RPMI8226 (cell line): ENCODE results near the gene SAT1.
"Not testable (repeated sequence)": the region's sequence is repeated elsewhere in the genome, so short reads cannot be mapped to it uniquely, and the experiment has no call there.

Experiments
- DNase-seq: peaks from one replicate; pipeline ENCODE4 v3.0.0-alpha.2; 2015

The SAT1 gene

DNA sequence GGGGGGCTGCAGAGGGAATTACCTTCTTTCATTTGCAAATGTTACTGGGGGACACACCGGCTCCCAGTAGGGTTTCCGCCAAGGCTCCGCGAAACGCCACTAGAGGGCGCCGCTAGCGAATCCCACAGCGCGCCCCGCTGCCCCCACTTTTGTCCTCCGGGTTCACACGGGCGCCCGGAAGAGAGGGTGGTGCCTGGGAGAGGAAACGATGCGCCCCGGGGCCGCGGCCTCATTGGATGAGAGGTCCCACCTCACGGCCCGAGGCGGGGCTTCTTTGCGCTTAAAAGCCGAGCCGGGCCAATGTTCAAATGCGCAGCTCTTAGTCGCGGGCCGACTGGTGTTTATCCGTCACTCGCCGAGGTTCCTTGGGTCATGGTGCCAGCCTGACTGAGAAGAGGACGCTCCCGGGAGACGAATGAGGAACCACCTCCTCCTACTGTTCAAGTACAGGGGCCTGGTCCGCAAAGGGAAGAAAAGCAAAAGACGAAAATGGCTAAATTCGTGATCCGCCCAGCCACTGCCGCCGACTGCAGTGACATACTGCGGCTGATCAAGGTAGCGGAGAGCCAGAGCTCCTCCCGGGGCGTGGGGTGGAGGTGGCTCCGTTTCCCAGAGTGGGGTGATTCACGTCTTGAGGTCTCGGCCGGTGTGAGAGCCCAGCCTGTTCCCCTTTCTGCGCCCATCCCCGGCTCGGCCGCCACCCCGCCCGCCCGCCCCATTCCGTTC lies at the start of gene SAT1:
SAT1 (plus strand) TSS at position 311 of the 726 bp plus-strand sequence; CDS start at position 490, 179 bp downstream.
- peak; percentile 98 for DNase-seq

DNA sequence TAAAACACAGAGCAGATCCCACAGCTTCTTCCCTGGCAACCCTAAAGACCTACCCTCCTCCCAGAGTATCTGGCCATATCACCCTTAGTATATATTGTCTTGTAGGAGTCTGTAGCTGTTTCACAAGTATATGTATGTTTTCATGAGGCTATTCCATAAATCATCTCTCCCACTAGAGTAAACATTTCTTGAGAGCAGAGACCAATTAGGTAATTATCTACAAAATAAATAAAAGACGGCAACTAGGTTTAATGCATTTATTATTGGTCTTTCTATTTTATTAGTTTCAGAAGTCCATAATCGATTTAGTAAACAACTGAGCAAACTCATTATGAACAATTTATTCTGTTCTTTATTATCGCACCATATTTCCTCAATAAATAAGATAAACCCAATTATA lies 46.9 kb upstream of the SAT1 start:
- no peak for DNase-seq

DNA sequence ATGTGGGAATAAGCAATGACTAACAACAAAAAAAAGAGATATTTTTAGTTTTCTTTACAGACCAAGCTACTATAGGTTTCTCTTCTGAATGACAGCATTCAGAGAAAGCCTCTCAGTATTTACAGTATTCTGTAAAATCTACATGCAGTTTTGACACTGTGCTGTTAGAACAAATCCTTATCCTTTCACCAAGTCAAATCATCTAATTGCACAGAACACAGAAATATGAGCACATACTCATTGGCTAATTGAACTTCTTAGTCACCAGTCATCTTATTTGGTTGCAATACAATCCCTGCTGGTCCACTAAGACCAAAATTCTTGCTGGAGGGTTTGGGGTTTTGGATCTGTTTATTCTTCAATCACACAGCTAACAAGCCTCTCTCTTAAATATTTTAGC lies 45.6 kb upstream of the SAT1 start:
- no peak for DNase-seq

GRCh38 chrX:23742174-23742696 lies 40.7 kb upstream of the SAT1 start:
- DNase-seq, result peak; percentile 46

GRCh38 chrX:23742697-23743622 lies 40.0 kb upstream of the SAT1 start, which contains the start of gene ACOT9:
TSS of gene ACOT9 (minus strand) at chrX:23743276. CDS start at chrX:23743144, 132 bp downstream.
- peak; percentile 91 for DNase-seq

- not testable (repeated sequence) for DNase-seq
Measured at GRCh38 chrX:23743623-23743971, 39.4 kb upstream of the SAT1 start.

DNA sequence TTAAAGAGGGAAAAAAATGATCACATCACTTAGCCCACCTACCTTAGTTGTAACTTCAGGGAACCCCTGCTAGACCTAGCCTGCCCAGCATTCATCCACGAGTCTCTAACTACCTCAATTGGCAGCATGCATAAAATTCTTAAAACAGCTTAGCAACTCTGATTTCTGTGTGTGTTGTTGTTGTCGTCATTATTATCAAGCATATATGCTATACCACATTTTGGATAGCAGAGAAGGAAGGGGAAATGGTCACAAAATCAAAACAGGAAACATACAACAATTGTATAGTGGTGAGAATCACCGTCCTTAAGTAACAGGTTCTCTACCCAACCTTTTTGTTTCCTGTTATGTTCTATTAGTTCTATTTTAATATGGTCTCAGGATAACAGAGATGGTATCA lies 37.2 kb upstream of the SAT1 start:
- no peak for DNase-seq

DNA sequence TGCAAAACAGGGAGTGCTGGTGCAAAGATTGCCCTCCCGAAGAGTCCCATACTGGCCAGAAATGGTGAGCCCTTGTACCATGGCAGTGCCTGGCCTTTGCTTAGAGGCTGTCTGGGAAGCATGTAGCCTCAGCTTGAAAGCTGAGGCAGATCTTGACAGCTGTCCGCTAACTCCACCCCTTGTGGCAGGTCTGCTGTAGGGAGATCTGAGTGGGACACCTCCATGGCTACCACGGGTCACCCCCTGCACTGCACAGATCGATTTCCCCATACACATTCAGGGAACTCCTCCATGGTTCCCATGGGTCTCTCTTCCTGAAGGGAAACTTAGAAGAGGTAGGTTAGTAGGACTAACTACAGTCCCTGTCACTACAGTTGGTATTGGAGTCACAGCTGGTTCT lies 33.8 kb upstream of the SAT1 start:
- no peak for DNase-seq

DNA sequence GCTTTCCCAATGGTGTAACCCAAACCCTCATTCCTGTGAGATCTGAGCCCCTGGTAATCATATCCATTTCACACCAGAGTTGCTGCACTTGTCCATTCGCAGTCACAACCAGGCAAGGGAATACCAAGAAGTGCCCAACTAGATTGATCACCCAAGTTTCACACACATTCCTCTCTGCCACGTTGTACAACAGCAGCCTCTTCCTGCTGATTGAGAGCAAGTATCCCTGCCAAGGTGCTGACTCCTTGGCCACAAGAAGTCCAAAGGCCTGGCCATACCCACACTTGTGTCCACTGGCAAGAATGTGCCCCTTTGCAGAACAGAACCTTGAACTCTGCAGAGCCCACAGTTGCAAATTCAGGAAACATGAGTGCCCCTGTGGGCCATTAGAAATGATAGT lies 33.4 kb upstream of the SAT1 start:
- no peak for DNase-seq

DNA sequence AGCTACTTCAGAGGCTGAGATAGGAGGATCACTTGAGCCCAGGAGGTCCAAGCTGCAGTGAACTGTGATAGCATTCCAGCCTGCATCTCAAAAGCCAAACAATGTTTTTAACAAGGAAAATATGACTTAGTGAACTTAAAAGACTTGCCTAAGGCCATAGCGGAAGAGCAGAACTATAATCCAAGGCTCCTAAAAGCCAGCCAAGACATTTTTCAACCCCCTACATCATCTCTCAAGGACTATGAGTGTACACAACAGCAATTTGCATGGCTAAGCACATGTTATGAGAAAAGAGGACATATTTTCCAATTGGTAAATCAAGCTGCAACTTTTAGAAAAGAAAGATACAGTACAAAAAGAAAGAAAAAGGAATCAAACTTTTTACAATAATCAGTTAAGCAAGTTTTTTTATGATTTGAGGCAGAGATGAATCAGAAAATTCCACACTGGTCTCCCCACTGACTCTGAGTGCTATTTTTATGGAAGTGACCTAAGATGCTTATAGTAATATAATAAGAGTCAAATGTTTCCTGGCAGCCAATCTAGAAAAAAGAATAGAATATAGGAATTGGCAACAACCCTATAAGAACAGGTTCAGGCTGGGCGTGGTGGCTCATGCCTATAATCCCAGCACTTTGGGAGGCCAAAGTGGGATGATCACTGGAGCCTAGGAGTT lies 30.1 kb upstream of the SAT1 start:
- DNase-seq, result no peak

GRCh38 chrX:23754664-23755063 lies 28.3 kb upstream of the SAT1 start:
- no peak for DNase-seq

DNA sequence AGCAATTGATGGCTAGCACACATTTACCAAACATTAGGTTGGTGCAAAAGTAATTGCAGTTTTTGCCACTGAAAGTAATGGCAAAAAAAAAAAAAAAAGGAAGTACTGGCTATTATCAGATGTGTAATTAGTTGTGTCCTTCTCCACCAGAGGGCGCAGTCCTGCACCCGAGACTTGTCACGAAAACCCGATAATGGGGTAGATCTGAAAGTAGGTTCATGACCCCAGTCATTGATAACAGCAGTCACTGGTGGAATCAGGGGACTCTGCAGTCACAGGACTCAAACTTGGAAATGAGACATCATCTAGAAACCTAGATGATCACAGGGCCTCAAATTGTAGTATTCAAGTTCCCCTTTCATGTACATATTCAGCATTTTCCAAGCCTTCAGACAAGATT lies 26.8 kb upstream of the SAT1 start:
- DNase-seq, result peak; percentile 75

DNA sequence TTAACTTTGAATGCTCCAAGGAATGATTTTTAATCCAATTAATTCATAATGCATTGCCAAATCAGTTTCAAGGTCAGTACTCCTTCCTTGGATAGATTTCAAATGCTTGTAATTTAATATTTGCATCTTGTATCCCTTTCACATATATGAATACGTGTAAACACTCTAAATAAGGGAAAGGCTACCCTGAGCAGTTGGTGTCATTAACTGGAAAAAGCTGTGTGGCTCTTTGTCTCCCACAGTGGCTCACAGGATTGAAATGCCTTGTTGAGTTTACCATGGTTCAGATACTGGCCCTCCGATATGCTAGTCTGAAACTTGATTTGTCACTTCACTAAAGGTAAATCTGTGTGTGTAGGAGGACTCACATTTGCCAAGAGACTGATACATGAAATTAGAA lies 23.2 kb upstream of the SAT1 start:
- no peak for DNase-seq

GRCh38 chrX:23764188-23764984 lies 18.6 kb upstream of the SAT1 start:
- no peak for DNase-seq

- no peak for DNase-seq
Measured at GRCh38 chrX:23765449-23765848, 17.5 kb upstream of the SAT1 start.

DNA sequence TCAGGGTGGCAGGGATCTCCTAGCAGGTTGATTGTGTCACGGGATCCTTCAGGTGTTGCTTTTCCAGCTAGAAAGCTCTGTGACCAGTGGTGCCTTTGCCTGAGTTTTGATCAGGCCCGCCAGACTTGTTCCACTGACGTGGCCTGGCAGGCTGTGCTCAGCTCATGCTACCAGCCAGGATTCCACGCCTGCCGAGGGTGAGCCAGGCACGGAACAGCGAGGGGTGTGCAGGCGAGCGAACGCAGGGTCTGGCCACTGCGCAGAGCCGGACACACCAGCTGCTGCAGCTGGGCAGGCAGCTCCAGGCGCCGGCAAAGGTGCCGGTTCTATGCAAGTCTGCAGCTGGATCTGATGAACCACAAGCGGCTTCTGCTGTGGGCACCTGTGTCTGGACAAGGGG lies 17.1 kb upstream of the SAT1 start:
- DNase-seq, result no peak

DNA sequence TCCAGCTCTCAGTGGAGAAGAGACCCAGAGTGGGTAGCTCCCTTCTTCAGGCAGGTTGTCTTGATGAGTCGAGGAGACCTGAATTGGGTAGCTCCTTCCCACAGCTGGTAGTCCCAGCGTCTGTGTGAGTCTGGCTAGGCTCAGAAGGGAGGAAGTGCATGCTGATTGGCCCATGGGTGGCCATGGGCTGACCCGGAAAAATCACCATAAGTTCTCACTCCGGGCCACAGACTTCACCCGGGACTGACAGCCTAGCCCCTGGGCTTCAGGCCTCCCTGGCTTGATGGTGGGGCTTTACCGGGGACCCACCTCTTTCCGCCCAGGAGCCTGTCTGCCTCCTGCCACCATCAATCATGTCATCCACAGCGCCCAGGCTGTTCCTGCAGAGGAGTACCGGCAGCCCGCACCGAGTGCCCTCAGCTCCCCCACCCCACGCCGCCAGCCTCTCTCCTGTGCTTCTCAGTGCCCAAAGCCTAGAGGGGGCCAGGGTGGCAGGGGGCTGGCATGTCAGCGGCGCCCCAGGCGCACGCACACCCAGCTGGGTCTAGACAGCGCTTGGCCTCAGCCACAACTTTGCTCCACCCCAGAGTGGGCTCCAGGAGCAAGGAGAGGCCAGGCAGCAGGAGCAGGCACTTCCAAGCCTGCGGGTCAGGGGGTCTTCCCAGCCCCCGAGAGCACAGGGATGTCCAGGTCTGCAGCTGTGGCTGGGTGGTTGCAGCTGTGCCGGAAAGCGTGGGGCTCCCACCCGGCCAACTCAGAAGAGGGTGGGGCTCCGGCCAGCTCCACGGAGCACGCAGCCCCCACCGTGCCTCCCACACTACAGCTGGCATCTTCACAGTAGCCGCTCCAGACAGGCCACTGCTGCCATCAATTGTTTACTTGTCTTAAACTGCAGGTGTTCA lies 16.1 kb upstream of the SAT1 start:
- DNase-seq, result no peak

- no peak for DNase-seq
Measured at GRCh38 chrX:23770142-23770541, 12.8 kb upstream of the SAT1 start.

DNA sequence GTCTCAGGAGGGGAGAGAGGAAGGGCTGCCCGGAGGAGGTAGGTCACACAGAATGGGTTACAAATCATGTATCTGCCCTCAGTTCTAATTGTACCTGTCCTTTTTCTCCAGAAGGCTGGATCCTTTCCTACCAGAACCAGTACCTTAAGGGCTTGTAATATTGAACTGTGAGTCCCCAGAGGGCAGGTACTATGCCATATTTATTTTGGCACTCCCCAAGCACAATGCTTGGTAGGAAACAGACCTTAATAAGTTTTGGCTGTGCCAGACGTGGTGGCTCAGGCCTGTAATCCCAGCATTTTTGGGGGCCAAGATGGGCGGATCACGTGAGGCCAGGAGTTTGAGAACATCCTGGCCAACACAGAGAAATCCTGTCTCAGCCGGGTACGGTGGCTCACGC lies 11.9 kb upstream of the SAT1 start:
- not testable (repeated sequence) for DNase-seq

DNA sequence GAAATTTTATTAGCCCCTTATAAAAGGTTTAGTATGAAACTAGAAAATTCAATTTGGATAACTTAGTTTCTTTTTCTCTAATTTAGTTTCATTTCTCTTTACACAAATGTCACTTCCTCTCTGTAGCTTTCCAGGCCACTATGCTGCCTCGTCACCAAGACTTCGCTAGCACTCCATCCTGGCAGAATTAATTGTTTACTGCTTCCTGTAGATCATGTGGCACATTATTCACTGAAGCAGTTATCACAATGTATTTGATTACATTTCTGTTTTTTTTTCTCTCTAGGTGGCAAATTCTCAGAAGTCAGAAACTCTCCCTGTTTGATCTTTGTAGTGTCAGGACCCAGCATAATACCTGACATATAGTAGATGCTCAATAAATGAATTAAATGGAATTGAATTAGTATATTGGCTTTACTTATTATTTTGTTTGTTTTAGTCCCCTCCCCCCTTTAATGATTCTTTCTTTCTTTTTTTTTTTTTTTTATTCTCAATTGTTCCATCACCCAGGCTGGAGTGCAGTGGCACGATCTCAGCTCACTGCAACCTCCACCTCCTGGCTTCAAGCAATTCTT lies 9.3 kb upstream of the SAT1 start:
- peak; percentile 77 for DNase-seq

DNA sequence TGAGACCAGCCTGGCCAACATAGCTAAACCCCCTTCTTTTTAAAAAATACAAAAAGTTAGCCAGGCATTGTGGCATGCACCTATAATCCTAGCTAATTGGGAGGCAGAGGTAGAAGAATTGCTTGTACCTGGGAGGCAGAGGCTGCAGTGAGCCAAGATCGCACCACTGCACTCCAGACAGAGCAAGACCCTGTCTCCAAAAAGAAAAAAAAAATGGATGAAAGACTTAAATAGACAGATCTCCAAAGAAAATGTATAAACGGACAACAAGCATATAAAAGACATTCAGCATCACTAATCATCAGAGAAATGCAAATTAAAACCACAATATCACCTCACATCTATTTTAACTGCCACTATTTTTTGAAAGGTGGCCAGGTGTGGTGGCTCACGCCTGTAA lies 6.6 kb upstream of the SAT1 start:
- DNase-seq, result no peak
